ENCODE measurements around the gene CERS3. TPM values are rescaled to one million over a fixed set of nuclear protein-coding genes. Genes with fewer than 3 reads are reported as not detected.

Gene CERS3
- total RNA-seq, 1 experiment from 2014 or later, result 0.11 TPM

- Histone ChIP-seq H2AFZ (ENCODE audit: low read length) (no peak overlapping the region), H3K79me2 (ENCODE audit: low read length) (no peaks in the 10 kb centered on the region), H3K4me2 (ENCODE audit: low read length) (no peak overlapping the region), H3K4me1 (ENCODE audit: insufficient read depth, low read length) (no peaks in the 10 kb centered on the region), H3K4me3 (ENCODE audit: low read length) (no peak overlapping the region), H3K9me3 (ENCODE audit: low read length) (no peaks in the 10 kb centered on the region), H4K20me1 (ENCODE audit: low read length) (no peaks in the 10 kb centered on the region), H3K9ac (ENCODE audit: low read length) (no peak overlapping the region), H3F3A (ENCODE audit: low read length, unreplicated experiment) (no peaks in the 10 kb centered on the region), H3K27me3 (ENCODE audit: low read length) (no peaks in the 10 kb centered on the region; the same call in 1 of the 2 replicates), H3K27ac (ENCODE audit: low read length) (no peak overlapping the region), H3K36me3 (ENCODE audit: low read depth, low read length) (no peaks in the 10 kb centered on the region), H3K9me2 (replicated peaks; ENCODE audit: low read length) (no peaks in the 10 kb centered on the region)
- DNase-seq (no peak), ATAC-seq (no peak)
- BruUV-seq (replicated peaks), result no TSS peak
- TF ChIP-seq EZH2 (IDR thresholded peaks at IDR 0.05; ENCODE audit: low read length, unreplicated experiment) (no peak), CTCF (conservative IDR thresholded peaks at IDR 0.05; ENCODE audit: low read depth, low read length) (no peak), EZH2phosphoT487 (IDR thresholded peaks at IDR 0.05; ENCODE audit: borderline replicate concordance, low read length) (no peak)
- intact Hi-C loops (cut with micrococcal nuclease), result no loop called here
- ChIA-PET CTCF (no interaction called here), POLR2A (ENCODE audit: unreplicated experiment) (no interaction called here)
Observed at GRCh38 chr15:100373120-100373896, 155.4 kb downstream of the CERS3 start.

GRCh38 chr15:100372739-100373119 lies 156.0 kb downstream of the CERS3 start:
- ChIA-PET CTCF (no interaction called here), POLR2A (ENCODE audit: unreplicated experiment) (no interaction called here)
- TF ChIP-seq CTCF (conservative IDR thresholded peaks at IDR 0.05; ENCODE audit: low read depth, low read length) (no peak), EZH2 (IDR thresholded peaks at IDR 0.05; ENCODE audit: low read length, unreplicated experiment) (no peak), EZH2phosphoT487 (IDR thresholded peaks at IDR 0.05; ENCODE audit: borderline replicate concordance, low read length) (no peak)
- Histone ChIP-seq H3F3A (ENCODE audit: low read length, unreplicated experiment) (no peaks in the 10 kb centered on the region), H3K9me2 (replicated peaks; ENCODE audit: low read length) (no peaks in the 10 kb centered on the region), H3K4me1 (ENCODE audit: insufficient read depth, low read length) (no peaks in the 10 kb centered on the region), H3K27me3 (ENCODE audit: low read length) (no peaks in the 10 kb centered on the region; the same call in 1 of the 2 replicates), H3K9me3 (ENCODE audit: low read length) (no peaks in the 10 kb centered on the region), H3K9ac (ENCODE audit: low read length) (no peak overlapping the region), H4K20me1 (ENCODE audit: low read length) (no peaks in the 10 kb centered on the region), H3K27ac (ENCODE audit: low read length) (no peak overlapping the region), H3K4me2 (ENCODE audit: low read length) (no peak overlapping the region), H2AFZ (ENCODE audit: low read length) (no peak overlapping the region), H3K79me2 (ENCODE audit: low read length) (no peaks in the 10 kb centered on the region), H3K36me3 (ENCODE audit: low read depth, low read length) (no peaks in the 10 kb centered on the region), H3K4me3 (ENCODE audit: low read length) (no peak overlapping the region)
- BruUV-seq (replicated peaks), result no TSS peak
- no peak for ATAC-seq
- DNase-seq, result no peak
- intact Hi-C loops (cut with micrococcal nuclease), result no loop called here

- no peak overlapping the region for H3K4me2 ChIP-seq (ENCODE audit: low read length)
- no peak overlapping the region for H3K4me3 ChIP-seq (ENCODE audit: low read length)
- H3K36me3 ChIP-seq (ENCODE audit: low read depth, low read length), result no peaks in the 10 kb centered on the region
- no peaks in the 10 kb centered on the region for H4K20me1 ChIP-seq (ENCODE audit: low read length)
- H3K9me2 ChIP-seq (replicated peaks; ENCODE audit: low read length), result no peaks in the 10 kb centered on the region
- CTCF ChIA-PET, result no interaction called here
- H3K9me3 ChIP-seq (ENCODE audit: low read length), result no peaks in the 10 kb centered on the region
- no peak for DNase-seq
- intact Hi-C loops (cut with micrococcal nuclease), result no loop called here
- no peak for ATAC-seq
- no peak overlapping the region for H3K9ac ChIP-seq (ENCODE audit: low read length)
- no peaks in the 10 kb centered on the region for H3K79me2 ChIP-seq (ENCODE audit: low read length)
- no peaks in the 10 kb centered on the region for H3K27me3 ChIP-seq (ENCODE audit: low read length)
- no TSS peak for BruUV-seq (replicated peaks)
- no peak overlapping the region for H3K27ac ChIP-seq (ENCODE audit: low read length)
- H3F3A ChIP-seq (ENCODE audit: low read length, unreplicated experiment), result peaks cover 5% of the 10 kb centered on the region
- H3K4me1 ChIP-seq (ENCODE audit: insufficient read depth, low read length), result peaks cover 14% of the 10 kb centered on the region
- no peak overlapping the region for H2AFZ ChIP-seq (ENCODE audit: low read length)
- POLR2A ChIA-PET (ENCODE audit: unreplicated experiment), result no interaction called here
- TF ChIP-seq CTCF (conservative IDR thresholded peaks at IDR 0.05; ENCODE audit: low read depth, low read length), result no peak
- TF ChIP-seq EZH2 (IDR thresholded peaks at IDR 0.05; ENCODE audit: low read length, unreplicated experiment), result no peak
- no peak for TF ChIP-seq EZH2phosphoT487 (IDR thresholded peaks at IDR 0.05; ENCODE audit: borderline replicate concordance, low read length)
Observed at GRCh38 chr15:100355342-100355741, 173.4 kb downstream of the CERS3 start.

Data from PC-3 (cell line).